Stimulated activated naive CD8-positive, alpha-beta T cell treated with anti-CD3 and anti-CD28 coated beads, Interleukin-15, Interleukin-2, amounts not matched to agents 100 U/mL and 50 U/mL, for 24 hours (primary cell): ENCODE data around the gene TULP3.

Experiments used
- ATAC-seq: fragments of 150-1000 bp; cut with Tn5 transposase; one replicate; pipeline ENCODE4 v1.10.0; 2021
- DNase-seq: peaks from one replicate; pipeline ENCODE4 v3.0.0; 2021

Gene TULP3

DNA sequence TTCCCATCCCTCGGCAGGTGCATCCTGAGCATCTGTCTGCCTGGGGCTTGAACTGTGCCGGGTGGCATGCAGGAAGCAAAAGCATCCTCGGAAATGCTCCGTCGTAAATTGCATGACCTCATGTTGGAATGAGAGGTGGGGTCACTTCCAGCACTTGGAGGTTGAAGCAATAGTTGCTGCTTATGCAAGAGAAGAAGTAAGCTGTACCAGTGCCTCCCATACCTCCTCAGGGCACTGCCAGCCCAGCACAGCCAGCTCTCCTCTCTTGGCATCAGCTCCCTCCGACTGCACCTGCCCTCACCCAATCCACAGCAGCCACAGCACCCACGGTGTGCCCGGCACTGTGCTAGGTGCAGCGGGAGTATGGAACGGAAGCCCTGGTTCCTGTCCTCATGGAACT is 80.1 kb downstream of the TULP3 start:
- DNase-seq: no peak

DNA sequence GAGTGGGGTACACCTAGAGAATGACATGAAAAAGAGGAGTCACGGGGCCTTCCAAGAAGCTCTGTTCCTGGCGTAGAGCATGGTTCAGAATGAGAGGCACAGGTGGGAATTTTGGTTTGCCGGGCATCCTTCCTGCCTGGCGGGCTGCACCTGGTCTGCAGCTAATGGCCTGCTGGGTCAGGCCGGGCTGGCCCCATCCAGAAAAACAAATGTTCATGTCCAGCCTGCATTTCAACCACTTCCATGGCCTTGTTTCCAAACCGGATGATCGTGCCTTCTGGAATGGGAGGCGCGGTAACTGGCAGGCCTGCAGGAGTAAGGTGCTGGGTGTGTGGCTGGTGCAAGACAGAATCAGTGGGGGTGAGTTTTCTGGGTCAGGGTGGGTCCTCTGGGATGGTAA is 82.9 kb downstream of the TULP3 start:
- no peak for DNase-seq
- no peak for ATAC-seq

More for the DNA sequence above, 80.1 kb downstream of the TULP3 start:
- no peak for ATAC-seq

DNA sequence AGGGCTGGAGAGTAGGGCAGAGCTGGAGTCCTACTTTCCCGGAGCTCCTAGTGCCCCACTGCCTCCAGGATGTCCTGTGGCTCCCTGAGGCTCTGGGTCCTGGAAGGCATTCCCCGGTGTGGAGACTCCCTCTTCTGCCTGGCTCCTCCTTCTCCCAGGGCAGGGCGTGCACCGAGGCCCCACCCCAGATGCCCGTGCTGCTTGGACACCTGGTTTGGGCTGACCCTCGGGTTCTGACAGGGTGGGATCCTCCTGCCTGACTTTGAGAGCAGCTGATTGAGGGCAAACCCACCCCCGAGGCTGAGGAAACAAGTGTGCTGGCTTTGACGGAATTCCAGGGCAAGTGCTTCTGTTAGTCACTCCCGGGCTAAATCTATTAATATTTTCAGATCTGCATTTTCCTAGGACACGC is 83.9 kb downstream of the TULP3 start:
- ATAC-seq (no peak), DNase-seq (no peak)

DNA sequence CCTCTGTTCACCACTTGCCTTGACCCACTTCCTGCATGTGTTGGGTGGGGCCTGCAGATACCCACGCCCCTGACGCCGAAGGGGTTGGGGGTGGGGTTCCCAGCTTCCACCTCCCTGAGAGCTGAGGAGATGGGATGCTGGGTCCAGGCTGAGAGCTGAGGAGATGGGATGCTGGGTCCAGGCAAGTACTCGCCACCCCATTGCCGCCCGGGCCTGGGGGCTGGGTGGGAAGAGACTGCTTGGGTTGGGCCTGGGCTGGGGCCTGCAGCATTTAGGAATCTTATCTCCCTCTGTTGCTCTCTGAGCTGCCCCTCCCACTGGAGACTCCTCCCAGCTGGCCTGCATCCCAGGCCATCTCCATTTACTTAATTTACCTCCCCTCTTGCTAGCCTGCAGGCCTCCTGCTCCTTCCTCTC is 85.9 kb downstream of the TULP3 start:
- DNase-seq (no peak), ATAC-seq (no peak)

DNA sequence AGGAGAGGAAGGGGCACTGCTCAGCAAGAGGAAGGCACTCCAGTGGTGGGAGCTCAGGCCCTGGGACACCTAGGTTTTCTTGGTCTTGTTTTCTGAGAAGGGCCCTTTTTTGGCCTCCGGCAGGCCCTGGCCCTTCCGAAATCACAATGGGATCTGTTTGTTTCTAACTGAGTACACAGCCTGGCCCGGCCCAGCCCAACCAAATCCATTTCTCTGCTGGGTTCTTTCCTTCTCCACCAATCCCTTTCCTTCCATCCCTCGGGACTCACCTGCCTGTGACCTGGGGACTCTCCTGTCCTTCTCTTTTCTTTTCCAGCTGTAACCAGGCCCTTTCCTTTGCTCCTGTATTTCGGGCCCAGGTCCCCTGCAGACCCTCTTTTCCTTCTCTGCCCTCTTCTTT is 87.1 kb downstream of the TULP3 start:
- no peak for ATAC-seq
- DNase-seq: no peak

DNA sequence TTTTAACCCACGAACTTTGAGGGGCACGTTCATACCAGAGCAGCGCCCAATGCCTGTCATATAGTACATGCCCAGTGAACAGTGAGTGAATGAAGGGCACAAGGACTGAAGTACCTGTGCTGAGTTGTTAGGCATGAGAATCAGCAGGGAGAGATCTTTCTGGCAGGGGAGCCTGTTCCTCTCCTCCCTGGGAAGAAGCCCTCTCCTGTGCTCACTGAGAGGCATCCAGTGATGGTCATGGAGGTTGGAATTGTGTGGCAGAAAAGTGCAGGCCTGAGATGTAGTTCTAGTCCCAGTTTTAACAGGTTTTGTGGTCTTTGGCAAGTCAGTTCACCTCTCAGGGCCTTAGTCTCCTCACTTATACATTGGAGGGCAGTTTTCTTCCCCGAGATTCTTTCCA is 89.1 kb downstream of the TULP3 start:
- ATAC-seq (no peak), DNase-seq (no peak)

DNA sequence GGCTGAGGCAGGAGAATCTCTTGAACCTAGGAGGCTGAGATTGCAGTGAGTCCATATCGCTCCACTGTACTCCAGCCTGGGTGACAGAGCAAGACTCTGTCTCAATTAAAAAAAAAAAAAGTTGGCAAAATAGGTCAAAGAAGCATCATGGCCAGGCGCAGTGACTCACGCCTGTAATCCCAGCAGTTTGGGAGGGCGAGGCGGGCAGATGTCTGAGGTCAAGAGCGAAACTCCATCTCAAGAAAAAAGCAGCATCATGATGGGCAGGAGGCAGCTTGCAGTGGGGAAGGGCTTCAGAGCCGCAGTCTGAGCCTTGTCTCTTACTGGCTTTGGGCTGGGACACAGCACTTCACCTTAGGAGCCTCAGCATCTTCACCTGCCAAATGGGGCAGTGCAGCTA is 89.9 kb downstream of the TULP3 start:
- no peak for ATAC-seq

DNA sequence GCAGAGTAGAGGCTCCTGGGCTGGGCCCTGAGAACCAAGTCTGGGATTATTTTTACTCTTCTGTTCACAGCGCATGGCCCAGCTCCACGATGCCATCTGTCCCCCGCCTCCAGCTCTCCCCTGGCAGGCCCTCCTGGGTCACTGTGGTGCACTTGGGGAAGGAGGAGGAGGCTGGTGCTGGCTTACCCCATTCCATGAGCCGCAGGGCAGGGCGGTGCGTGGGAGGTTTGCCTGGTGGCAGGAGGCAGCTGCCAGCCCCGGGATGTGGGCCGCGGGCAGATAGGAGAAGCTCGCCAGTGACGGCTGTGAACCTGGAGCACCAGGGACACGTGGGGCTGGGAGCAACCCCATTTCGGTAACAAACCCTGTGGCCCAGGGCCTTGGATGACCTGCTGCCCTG is 91.7 kb downstream of the TULP3 start:
- ATAC-seq (no peak), DNase-seq (no peak)

More for the DNA sequence above, 89.9 kb downstream of the TULP3 start:
- DNase-seq: no peak

DNA sequence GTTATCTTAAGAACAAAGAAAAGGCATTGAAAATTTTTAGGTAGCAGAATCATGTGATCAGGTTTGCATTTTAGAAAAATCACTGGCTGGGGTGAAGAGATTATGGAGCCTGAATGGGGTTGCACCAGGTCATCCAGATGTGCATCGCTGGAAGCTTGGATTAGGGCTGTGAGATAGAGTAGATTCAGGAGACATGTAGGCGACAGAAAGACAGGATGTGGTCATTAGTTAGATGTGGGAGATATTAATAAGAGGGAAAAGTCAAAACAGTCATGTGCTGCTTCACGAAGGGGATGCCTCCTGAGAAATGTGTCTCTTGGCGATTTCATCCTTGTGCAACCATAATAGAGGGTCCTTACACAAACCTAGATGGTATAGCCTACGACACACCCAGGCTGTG is 93.6 kb downstream of the TULP3 start:
- DNase-seq (no peak), ATAC-seq (no peak)

DNA sequence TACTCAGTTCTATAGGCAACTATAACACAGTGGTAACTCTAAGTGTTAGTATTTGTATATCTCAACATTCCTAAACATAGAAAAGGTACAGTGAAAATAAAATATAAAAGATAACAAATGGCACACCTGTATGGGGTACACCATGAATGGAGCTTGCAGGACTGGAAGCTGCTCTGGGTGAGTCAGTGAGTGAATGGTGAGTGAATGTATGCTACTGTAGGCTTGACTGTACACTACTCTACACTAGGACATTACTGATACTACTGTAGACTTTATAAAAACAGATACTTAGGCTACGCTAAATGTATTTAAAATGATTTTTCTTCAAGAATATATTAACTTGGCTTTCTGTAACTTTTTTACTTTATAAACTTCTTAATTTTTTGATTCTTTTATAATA is 94.0 kb downstream of the TULP3 start:
- no peak for DNase-seq
- ATAC-seq: no peak

DNA sequence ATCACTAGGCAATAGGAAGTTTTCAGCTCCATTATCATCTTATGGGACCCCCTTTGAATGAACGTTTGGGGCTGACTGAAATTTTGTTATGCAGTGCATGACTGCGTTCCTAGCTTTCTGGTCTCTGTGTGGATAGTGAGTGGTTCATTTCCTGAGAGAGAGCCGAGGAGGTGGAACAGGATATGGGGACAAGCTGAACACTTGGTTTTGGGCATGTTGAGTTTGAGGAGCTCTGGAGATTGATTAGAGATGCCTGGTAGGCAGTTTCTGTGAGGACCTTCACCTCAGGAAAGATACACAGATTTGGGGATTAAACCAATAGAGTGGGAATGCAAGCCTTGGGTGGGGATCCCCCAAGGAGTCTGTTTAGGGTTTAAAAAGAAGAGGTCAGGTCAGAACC is 96.2 kb downstream of the TULP3 start:
- ATAC-seq: no peak
- no peak for DNase-seq

DNA sequence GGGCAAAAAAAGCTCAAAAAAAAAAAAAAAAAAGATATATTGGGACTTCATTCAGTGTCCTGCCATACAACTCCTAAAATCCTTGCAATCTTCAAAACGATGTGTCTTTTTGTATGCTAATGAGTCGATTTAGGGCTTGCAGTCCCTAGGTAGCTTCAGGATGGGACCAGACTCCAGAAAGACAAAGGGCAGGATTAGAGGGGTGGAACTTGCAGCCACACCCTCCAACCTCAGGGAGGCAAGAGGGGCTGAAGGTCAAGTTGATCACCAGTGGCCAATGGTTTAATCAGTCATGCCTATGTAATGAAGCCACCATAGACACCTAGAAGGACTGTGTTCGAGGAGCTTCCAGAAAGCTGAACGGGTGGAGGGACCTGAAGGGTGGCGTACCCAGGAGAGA is 97.8 kb downstream of the TULP3 start:
- DNase-seq: no peak
- no peak for ATAC-seq
